ENCODE measurements around the gene TAP1. TPM values are rescaled to one million over a fixed set of nuclear protein-coding genes. Genes with fewer than 3 reads are reported as not detected.

The TAP1 gene
- total RNA-seq, 1 donor, result 122 TPM

- no peak for DNase-seq (ENCODE audit: low read depth)
- peak overlapping the region; percentile 96 for H3K4me3 ChIP-seq (ENCODE audit: low read depth, low read length)
- TF ChIP-seq CTCF (IDR thresholded peaks at IDR 0.05; ENCODE audit: insufficient read depth, low read depth, low read length), result no peak
Measured at GRCh38 chr6:32844839-32845383, 8.6 kb downstream of the TAP1 start.

- no peak for TF ChIP-seq CTCF (IDR thresholded peaks at IDR 0.05; ENCODE audit: insufficient read depth, low read depth, low read length)
- peak within 1 kb of the TSS; percentile 96 for H3K4me3 ChIP-seq (ENCODE audit: low read depth, low read length)
- DNase-seq (ENCODE audit: low read depth), result peak; percentile 95
Measured at GRCh38 chr6:32843979-32844838, 9.3 kb downstream of the TAP1 start, which contains the start of gene PSMB8. Gene PSMB8 (minus strand): TSS chr6:32844047. CDS start chr6:32843996, 51 bp downstream.

GRCh38 chr6:32843331-32843978 lies 10.0 kb downstream of the TAP1 start:
- no peak for TF ChIP-seq CTCF (IDR thresholded peaks at IDR 0.05; ENCODE audit: insufficient read depth, low read depth, low read length)
- DNase-seq (ENCODE audit: low read depth), result peak; percentile 26
- peak overlapping the region; percentile 96 for H3K4me3 ChIP-seq (ENCODE audit: low read depth, low read length)

GRCh38 chr6:32842690-32843089 lies 10.8 kb downstream of the TAP1 start:
- no peak for TF ChIP-seq CTCF (IDR thresholded peaks at IDR 0.05; ENCODE audit: insufficient read depth, low read depth, low read length)
- no peak for DNase-seq (ENCODE audit: low read depth)
- peak overlapping the region; percentile 96 for H3K4me3 ChIP-seq (ENCODE audit: low read depth, low read length)

GRCh38 chr6:32842021-32842650 lies 11.4 kb downstream of the TAP1 start:
- DNase-seq (ENCODE audit: low read depth), result no peak
- TF ChIP-seq CTCF (IDR thresholded peaks at IDR 0.05; ENCODE audit: insufficient read depth, low read depth, low read length), result no peak
- no peak overlapping the region for H3K4me3 ChIP-seq (ENCODE audit: low read depth, low read length)

- H3K4me3 ChIP-seq (ENCODE audit: low read depth, low read length), result no peak overlapping the region
- no peak for DNase-seq (ENCODE audit: low read depth)
- TF ChIP-seq CTCF (IDR thresholded peaks at IDR 0.05; ENCODE audit: insufficient read depth, low read depth, low read length), result no peak
Measured at GRCh38 chr6:32840604-32841246, 12.8 kb downstream of the TAP1 start.
